SK-N-MC (cell line): ENCODE results near the gene GRIP2.

Experiments used
- DNase-seq: peaks from one replicate; pipeline ENCODE4 v3.0.0-alpha.2; 2011; ENCODE audit warnings: low read depth, low spot score
- H3K27ac ChIP-seq: fragments of 200-600 bp; sonication (generic); 2 replicates; pipeline ENCODE4 v1.5.1; 2016; ENCODE audit warnings: mixed run types
- H3K36me3 ChIP-seq: fragments of 200-600 bp; sonication (generic); 2 replicates; pipeline ENCODE4 v1.6.1; 2017; ENCODE audit warnings: antibody characterized with exemption, low read length, mixed read lengths; ENCODE audit not compliant: insufficient read depth
- H3K4me3 ChIP-seq: fragments of 200-600 bp; sonication (generic); 2 replicates; pipeline ENCODE4 v1.5.1; 2016
- H3K9ac ChIP-seq: fragments of 200-600 bp; sonication (generic); 2 replicates; pipeline ENCODE4 v1.8.0; 2017; ENCODE audit warnings: mixed run types, mixed read lengths; ENCODE audit not compliant: insufficient read length
- H3K9me3 ChIP-seq: fragments of 200-600 bp; sonication (generic); 2 replicates; pipeline ENCODE4 v1.6.1; 2017; ENCODE audit warnings: low read depth, mild to moderate bottlenecking, antibody characterized with exemption, low read length, moderate library complexity, mixed read lengths
- EZH2 ChIP-seq: fragments of 200-600 bp; sonication (generic); IDR thresholded peaks from one replicate; pipeline ENCODE4 v1.6.1; 2017; ENCODE audit warnings: antibody characterized with exemption
- FOXP2 ChIP-seq: optimal IDR thresholded peaks from 2 replicates; pipeline ENCODE3; 2011; ENCODE audit warnings: mild to moderate bottlenecking, moderate library complexity; ENCODE audit not compliant: insufficient read depth; ENCODE audit errors: extremely low read length, control extremely low read depth
- POLR2AphosphoS5 ChIP-seq: IDR thresholded peaks from 2 replicates; pipeline ENCODE4 v1.6.1; 2012; ENCODE audit warnings: mild to moderate bottlenecking, low read depth, low read length, borderline replicate concordance

GRIP2 gene

GRCh38 chr3:14448756-14449727 is 91.1 kb downstream of the GRIP2 start:
- TF ChIP-seq EZH2 (no peak), POLR2AphosphoS5 (no peak), FOXP2 (no peak)
- Histone ChIP-seq H3K4me3 (no peak overlapping the region), H3K9ac (no peak overlapping the region), H3K36me3 (peaks cover 11% of the 10 kb centered on the region; the same call in 1 of the 2 replicates), H3K27ac (no peak overlapping the region), H3K9me3 (no peaks in the 10 kb centered on the region)
- no peak for DNase-seq

- no peak for DNase-seq
- H3K9ac ChIP-seq, result no peak overlapping the region
- H3K9me3 ChIP-seq, result no peaks in the 10 kb centered on the region
- TF ChIP-seq FOXP2, result no peak
- no peak for TF ChIP-seq EZH2
- no peak for TF ChIP-seq POLR2AphosphoS5
- peaks cover 11% of the 10 kb centered on the region; the same call in 1 of the 2 replicates for H3K36me3 ChIP-seq
- no peak overlapping the region for H3K27ac ChIP-seq
- no peak overlapping the region for H3K4me3 ChIP-seq
Observed at GRCh38 chr3:14448063-14448462, 92.1 kb downstream of the GRIP2 start.

- Histone ChIP-seq H3K4me3 (no peak overlapping the region), H3K36me3 (peaks cover 11% of the 10 kb centered on the region; the same call in 1 of the 2 replicates), H3K9ac (no peak overlapping the region), H3K9me3 (no peaks in the 10 kb centered on the region), H3K27ac (no peak overlapping the region)
- no peak for TF ChIP-seq FOXP2
- no peak for TF ChIP-seq POLR2AphosphoS5
- DNase-seq, result no peak
Observed at GRCh38 chr3:14446988-14447570, 93.1 kb downstream of the GRIP2 start.

GRCh38 chr3:14445773-14446172 is 94.4 kb downstream of the GRIP2 start:
- Histone ChIP-seq H3K4me3 (no peak overlapping the region), H3K36me3 (peaks cover 11% of the 10 kb centered on the region; the same call in 1 of the 2 replicates), H3K27ac (no peak overlapping the region), H3K9ac (no peak overlapping the region), H3K9me3 (no peaks in the 10 kb centered on the region)
- TF ChIP-seq POLR2AphosphoS5, result no peak
- no peak for TF ChIP-seq FOXP2
- no peak for TF ChIP-seq EZH2
- DNase-seq, result no peak

GRCh38 chr3:14444380-14444779 is 95.8 kb downstream of the GRIP2 start:
- H3K4me3 ChIP-seq, result no peak overlapping the region
- no peak for DNase-seq
- no peak overlapping the region for H3K27ac ChIP-seq
- no peak overlapping the region for H3K9ac ChIP-seq
- H3K36me3 ChIP-seq, result peaks cover 11% of the 10 kb centered on the region; the same call in 1 of the 2 replicates
- TF ChIP-seq FOXP2 (no peak), EZH2 (no peak), POLR2AphosphoS5 (no peak)
- H3K9me3 ChIP-seq, result no peaks in the 10 kb centered on the region

- H3K9me3 ChIP-seq, result no peaks in the 10 kb centered on the region
- H3K9ac ChIP-seq, result no peak overlapping the region
- peaks cover 4% of the 10 kb centered on the region; the same call in 1 of the 2 replicates for H3K36me3 ChIP-seq
- no peak overlapping the region for H3K27ac ChIP-seq
- TF ChIP-seq FOXP2 (no peak), POLR2AphosphoS5 (no peak), EZH2 (no peak)
- H3K4me3 ChIP-seq, result no peak overlapping the region
- no peak for DNase-seq
Observed at GRCh38 chr3:14441920-14442300, 98.2 kb downstream of the GRIP2 start.

DNA sequence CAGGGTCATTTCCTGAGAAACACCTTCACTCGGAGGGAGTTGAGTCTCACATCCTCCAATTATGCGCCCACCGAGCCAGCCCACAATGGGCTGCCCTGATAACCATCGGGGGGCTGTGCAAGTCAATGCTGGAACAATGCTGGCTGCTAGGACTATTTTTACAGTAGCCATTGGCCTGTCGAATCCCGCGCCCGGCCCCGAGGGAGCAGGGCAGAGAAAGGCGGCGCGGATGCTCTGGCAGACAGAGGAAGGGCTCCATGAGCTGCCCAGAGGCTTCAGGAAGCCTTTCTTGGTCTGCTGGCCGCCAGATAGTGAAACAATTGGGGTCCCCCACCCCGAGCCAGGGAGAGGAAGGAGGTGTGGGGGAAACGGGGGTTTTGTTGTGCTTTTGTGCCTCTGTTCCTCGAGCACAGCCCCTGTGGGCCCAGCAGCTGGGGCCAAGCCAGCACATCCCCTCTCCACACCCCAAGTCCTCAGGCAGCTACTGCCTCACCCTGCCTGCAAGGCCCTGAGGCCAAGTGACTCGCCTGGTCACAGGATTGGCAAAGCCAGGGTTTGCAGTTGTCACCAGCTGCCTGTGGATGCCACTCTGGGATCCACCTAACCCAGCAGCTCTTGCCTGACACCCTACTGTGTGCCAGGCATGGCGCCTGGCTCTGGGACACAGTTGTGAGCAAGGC is 98.8 kb downstream of the GRIP2 start:
- DNase-seq, result no peak
- Histone ChIP-seq H3K4me3 (no peak overlapping the region), H3K9me3 (no peaks in the 10 kb centered on the region), H3K27ac (no peak overlapping the region), H3K36me3 (no peaks in the 10 kb centered on the region; the same call in 1 of the 2 replicates), H3K9ac (no peak overlapping the region)
- TF ChIP-seq POLR2AphosphoS5 (no peak), EZH2 (no peak), FOXP2 (no peak)

DNA sequence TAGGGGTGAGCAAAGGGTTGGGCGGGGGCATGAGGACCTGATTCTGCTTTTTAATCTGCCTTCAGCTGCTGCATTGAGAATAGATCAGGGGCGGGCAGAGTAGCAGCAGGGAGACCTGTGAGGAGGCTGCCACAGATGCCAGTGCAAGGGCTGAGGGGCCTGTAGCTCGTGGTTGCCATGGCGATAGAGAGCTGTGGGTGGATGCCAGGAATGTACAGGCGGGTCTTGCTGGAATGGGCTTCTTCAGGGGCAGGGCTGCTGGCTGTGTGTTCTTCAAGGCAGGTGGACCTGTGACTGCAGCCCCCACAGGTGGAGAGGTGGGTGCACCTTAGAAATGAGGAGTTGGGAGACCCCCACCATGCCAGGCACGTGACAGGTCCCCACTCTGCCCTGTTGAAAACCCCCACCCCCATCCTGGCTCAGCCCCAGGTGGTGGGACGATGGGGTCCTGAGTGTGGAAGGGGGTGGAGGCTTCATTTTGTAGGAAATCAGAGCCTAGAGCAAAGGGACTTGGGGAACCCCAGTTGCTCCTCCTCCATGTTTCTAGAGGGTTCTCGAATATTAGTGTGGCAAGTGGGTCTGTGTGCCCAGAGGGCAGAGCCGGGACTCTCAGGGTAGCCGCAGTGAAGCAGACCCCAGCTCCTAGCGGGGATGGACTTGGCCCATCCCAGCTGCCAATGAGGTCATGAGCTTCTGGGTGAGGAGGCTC is 99.5 kb downstream of the GRIP2 start:
- Histone ChIP-seq H3K9ac (no peak overlapping the region), H3K27ac (no peak overlapping the region), H3K4me3 (no peak overlapping the region), H3K36me3 (no peaks in the 10 kb centered on the region; the same call in 1 of the 2 replicates), H3K9me3 (no peaks in the 10 kb centered on the region)
- DNase-seq, result no peak
- no peak for TF ChIP-seq FOXP2
- TF ChIP-seq POLR2AphosphoS5, result no peak
- no peak for TF ChIP-seq EZH2
